HepG2 (cell line): ENCODE measurements around the gene PADI4. TPM values are rescaled to one million over a fixed set of nuclear protein-coding genes. Genes with fewer than 3 reads are reported as not detected.

ENCODE experiments used
- ARID2 ChIP-seq: sonication (generic); formaldehyde crosslinking; IDR thresholded peaks from 2 replicates; pipeline ENCODE4 v1.8.1; 2022; ENCODE audit warnings: mild to moderate bottlenecking, missing genetic modification reagents, borderline replicate concordance
- MED1 ChIP-seq: sonication (generic); formaldehyde crosslinking; IDR thresholded peaks from 2 replicates; pipeline ENCODE4 v1.4.0; 2020; ENCODE audit warnings: missing genetic modification reagents
- NONO ChIP-seq, 2 experiments: fragments of 450-650 bp in 1 of 2; sonication (generic) in 1 of 2; formaldehyde crosslinking in 1 of 2; IDR thresholded peaks in 1 of 2; conservative IDR thresholded peaks in 1 of 2; 2 replicates each; pipeline versions ENCODE4 v1.6.1 to v1.8.0; 2017 to 2022; ENCODE audit warnings: mild to moderate bottlenecking in 1 of 2, missing genetic modification reagents in 1 of 2, moderate library complexity in 1 of 2
- RORA ChIP-seq: sonication (generic); formaldehyde crosslinking; IDR thresholded peaks from 2 replicates; pipeline ENCODE4 v1.5.0; 2020; ENCODE audit warnings: mild to moderate bottlenecking, missing genetic modification reagents, moderate library complexity
- THYN1 ChIP-seq: sonication (generic); formaldehyde crosslinking; IDR thresholded peaks from 2 replicates; pipeline ENCODE4 v1.8.1; 2023; ENCODE audit warnings: low read depth, mild to moderate bottlenecking, moderate library complexity, missing genetic modification reagents, borderline replicate concordance
- ZBTB21 ChIP-seq: sonication (generic); formaldehyde crosslinking; IDR thresholded peaks from 2 replicates; pipeline ENCODE4 v1.4.0; 2020; ENCODE audit warnings: missing genetic modification reagents
- ZNF12 ChIP-seq: sonication (generic); formaldehyde crosslinking; IDR thresholded peaks from 2 replicates; pipeline ENCODE4 v1.5.0; 2020; ENCODE audit warnings: missing genetic modification reagents
- ZNF230 ChIP-seq: sonication (generic); formaldehyde crosslinking; IDR thresholded peaks from 2 replicates; pipeline ENCODE4 v1.4.0; 2020; ENCODE audit warnings: mild to moderate bottlenecking, missing genetic modification reagents
- ZNF335 ChIP-seq: sonication (generic); formaldehyde crosslinking; IDR thresholded peaks from 2 replicates; pipeline ENCODE4 v1.4.0; 2020; ENCODE audit warnings: missing genetic modification reagents
- ZNF598 ChIP-seq: sonication (generic); formaldehyde crosslinking; IDR thresholded peaks from 2 replicates; pipeline ENCODE4 v1.5.1; 2020; ENCODE audit warnings: mild to moderate bottlenecking, missing genetic modification reagents, borderline replicate concordance
- ZSCAN29 ChIP-seq: sonication (generic); formaldehyde crosslinking; conservative IDR thresholded peaks from 2 replicates; pipeline ENCODE4 v1.4.0; 2020; ENCODE audit warnings: mild to moderate bottlenecking, missing genetic modification reagents
- polyA plus RNA-seq, 8 experiments: library from polyadenylated mRNA; depleted of rRNA in 3 of 8; stranded (reverse) in 7 of 8; unstranded in 1 of 8; fragments of >200 nt; fragmentation: Illumina TruSeq in 4 of 8; extraction: Trizol in 4 of 8; gene quantifications; 2 replicates each; pipeline versions ENCODE4 v1.2.1 to v1.2.3, GENCODE V29; 2011 to 2016; ENCODE audit warnings: low read depth in 4 of 8, missing spikeins in 1 of 8, mixed read lengths in 1 of 8; ENCODE audit not compliant: insufficient read depth in 1 of 8
- total RNA-seq, 5 experiments: library from RNA; depleted of rRNA; stranded (reverse); fragments of >200 nt; fragmentation: Illumina TruSeq; extraction: Trizol; gene quantifications; 2 replicates each; pipeline ENCODE4 v1.2.3, GENCODE V29; 2016; ENCODE audit warnings: low read depth in 1 of 5
- TF ChIP-seq, protein P1 (sequence below): sonication (generic); formaldehyde crosslinking; IDR thresholded peaks from 2 replicates; pipeline ENCODE4 v1.4.0; 2020; ENCODE audit warnings: mild to moderate bottlenecking, missing genetic modification reagents
- TF ChIP-seq, protein P2 (sequence below): sonication (generic); formaldehyde crosslinking; IDR thresholded peaks from 2 replicates; pipeline ENCODE4 v1.5.0; 2020; ENCODE audit warnings: mild to moderate bottlenecking, low read depth, missing genetic modification reagents, borderline replicate concordance
- TF ChIP-seq, protein P3 (sequence below): sonication (generic); formaldehyde crosslinking; IDR thresholded peaks from 2 replicates; pipeline ENCODE4 v1.4.0; 2020; ENCODE audit warnings: missing genetic modification reagents, low read depth, mild to moderate bottlenecking, borderline replicate concordance
- TF ChIP-seq, protein P4 (sequence below): sonication (generic); formaldehyde crosslinking; IDR thresholded peaks from 2 replicates; pipeline ENCODE4 v1.5.1; 2020; ENCODE audit warnings: mild to moderate bottlenecking, missing genetic modification reagents, moderate library complexity
- TF ChIP-seq, protein P5 (sequence below): sonication (generic); formaldehyde crosslinking; IDR thresholded peaks from 2 replicates; pipeline ENCODE4 v1.5.0; 2020; ENCODE audit warnings: mild to moderate bottlenecking, missing genetic modification reagents

The PADI4 gene
- total and polyA plus RNA-seq, 2 of the 13 experiments (the other 11 are each of a cell fraction or from before 2014, with no cell fraction given): 0.04 TPM

DNA sequence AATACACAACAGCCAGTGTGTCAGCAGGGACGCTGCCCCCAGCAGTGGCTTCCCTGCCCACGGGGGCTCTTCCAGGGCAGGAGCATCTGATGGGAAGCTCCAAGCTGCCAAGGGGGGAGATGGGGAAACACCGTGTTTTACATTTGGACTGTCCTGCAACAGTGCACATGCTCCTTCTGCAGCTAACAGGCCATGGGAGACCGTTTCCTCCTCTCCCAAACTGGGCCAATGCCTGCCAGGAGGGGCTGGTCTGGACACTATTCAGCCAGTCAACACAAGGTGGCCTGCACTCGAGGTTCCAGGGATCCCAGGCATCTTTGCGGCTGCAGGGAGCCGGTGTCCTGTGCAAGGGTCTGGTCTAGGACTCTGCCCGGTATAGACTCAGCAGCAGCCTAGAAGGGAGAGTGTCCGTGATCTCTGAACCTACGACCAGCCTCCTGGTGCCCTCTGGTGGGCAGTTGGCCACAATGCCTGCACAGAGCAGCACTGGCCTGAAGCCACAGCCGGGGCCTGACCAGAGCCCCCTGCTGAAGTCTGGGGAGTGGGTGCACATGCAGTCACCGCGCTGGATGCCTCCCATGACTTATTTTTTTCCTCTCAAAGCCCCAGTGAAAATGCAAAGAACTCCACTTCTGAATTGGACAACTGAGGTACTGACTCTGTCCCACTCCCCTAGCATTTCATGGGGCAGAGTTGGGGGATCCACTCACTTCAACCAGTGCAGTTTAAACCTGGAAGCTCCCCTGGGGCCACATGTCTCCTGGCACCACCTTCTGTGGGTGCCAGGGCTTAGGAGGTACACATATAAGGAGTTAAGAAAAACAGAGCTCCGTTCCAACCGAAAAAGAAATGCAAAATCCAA is 98.1 kb downstream of the PADI4 start (continued):
- TF ChIP-seq, protein P1, sequence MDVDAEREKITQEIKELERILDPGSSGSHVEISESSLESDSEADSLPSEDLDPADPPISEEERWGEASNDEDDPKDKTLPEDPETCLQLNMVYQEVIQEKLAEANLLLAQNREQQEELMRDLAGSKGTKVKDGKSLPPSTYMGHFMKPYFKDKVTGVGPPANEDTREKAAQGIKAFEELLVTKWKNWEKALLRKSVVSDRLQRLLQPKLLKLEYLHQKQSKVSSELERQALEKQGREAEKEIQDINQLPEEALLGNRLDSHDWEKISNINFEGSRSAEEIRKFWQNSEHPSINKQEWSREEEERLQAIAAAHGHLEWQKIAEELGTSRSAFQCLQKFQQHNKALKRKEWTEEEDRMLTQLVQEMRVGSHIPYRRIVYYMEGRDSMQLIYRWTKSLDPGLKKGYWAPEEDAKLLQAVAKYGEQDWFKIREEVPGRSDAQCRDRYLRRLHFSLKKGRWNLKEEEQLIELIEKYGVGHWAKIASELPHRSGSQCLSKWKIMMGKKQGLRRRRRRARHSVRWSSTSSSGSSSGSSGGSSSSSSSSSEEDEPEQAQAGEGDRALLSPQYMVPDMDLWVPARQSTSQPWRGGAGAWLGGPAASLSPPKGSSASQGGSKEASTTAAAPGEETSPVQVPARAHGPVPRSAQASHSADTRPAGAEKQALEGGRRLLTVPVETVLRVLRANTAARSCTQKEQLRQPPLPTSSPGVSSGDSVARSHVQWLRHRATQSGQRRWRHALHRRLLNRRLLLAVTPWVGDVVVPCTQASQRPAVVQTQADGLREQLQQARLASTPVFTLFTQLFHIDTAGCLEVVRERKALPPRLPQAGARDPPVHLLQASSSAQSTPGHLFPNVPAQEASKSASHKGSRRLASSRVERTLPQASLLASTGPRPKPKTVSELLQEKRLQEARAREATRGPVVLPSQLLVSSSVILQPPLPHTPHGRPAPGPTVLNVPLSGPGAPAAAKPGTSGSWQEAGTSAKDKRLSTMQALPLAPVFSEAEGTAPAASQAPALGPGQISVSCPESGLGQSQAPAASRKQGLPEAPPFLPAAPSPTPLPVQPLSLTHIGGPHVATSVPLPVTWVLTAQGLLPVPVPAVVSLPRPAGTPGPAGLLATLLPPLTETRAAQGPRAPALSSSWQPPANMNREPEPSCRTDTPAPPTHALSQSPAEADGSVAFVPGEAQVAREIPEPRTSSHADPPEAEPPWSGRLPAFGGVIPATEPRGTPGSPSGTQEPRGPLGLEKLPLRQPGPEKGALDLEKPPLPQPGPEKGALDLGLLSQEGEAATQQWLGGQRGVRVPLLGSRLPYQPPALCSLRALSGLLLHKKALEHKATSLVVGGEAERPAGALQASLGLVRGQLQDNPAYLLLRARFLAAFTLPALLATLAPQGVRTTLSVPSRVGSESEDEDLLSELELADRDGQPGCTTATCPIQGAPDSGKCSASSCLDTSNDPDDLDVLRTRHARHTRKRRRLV: no peak
- no peak for TF ChIP-seq ARID2
- TF ChIP-seq, protein P2, sequence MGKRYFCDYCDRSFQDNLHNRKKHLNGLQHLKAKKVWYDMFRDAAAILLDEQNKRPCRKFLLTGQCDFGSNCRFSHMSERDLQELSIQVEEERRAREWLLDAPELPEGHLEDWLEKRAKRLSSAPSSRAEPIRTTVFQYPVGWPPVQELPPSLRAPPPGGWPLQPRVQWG: no peak
- TF ChIP-seq ZNF335 (CRISPR knock-in tag): no peak
- TF ChIP-seq, protein P3, sequence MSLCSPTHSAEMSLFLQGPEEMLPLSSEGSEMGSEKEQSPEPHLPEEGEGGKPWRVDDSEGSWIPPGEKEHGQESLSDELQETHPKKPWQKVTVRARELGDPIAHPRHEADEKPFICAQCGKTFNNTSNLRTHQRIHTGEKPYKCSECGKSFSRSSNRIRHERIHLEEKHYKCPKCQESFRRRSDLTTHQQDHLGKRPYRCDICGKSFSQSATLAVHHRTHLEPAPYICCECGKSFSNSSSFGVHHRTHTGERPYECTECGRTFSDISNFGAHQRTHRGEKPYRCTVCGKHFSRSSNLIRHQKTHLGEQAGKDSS (CRISPR knock-in tag): peak; percentile 42; the same call in 1 of the 2 replicates
- TF ChIP-seq MED1 (CRISPR knock-in tag): peak; percentile 31; the same call in 1 of the 2 replicates
- TF ChIP-seq NONO (IDR thresholded peaks at IDR 0.05): no peak
- peak; percentile 54; the same call in 1 of the 2 replicates for TF ChIP-seq NONO (CRISPR knock-in tag; conservative IDR thresholded peaks at IDR 0.05)
- TF ChIP-seq, protein P4, sequence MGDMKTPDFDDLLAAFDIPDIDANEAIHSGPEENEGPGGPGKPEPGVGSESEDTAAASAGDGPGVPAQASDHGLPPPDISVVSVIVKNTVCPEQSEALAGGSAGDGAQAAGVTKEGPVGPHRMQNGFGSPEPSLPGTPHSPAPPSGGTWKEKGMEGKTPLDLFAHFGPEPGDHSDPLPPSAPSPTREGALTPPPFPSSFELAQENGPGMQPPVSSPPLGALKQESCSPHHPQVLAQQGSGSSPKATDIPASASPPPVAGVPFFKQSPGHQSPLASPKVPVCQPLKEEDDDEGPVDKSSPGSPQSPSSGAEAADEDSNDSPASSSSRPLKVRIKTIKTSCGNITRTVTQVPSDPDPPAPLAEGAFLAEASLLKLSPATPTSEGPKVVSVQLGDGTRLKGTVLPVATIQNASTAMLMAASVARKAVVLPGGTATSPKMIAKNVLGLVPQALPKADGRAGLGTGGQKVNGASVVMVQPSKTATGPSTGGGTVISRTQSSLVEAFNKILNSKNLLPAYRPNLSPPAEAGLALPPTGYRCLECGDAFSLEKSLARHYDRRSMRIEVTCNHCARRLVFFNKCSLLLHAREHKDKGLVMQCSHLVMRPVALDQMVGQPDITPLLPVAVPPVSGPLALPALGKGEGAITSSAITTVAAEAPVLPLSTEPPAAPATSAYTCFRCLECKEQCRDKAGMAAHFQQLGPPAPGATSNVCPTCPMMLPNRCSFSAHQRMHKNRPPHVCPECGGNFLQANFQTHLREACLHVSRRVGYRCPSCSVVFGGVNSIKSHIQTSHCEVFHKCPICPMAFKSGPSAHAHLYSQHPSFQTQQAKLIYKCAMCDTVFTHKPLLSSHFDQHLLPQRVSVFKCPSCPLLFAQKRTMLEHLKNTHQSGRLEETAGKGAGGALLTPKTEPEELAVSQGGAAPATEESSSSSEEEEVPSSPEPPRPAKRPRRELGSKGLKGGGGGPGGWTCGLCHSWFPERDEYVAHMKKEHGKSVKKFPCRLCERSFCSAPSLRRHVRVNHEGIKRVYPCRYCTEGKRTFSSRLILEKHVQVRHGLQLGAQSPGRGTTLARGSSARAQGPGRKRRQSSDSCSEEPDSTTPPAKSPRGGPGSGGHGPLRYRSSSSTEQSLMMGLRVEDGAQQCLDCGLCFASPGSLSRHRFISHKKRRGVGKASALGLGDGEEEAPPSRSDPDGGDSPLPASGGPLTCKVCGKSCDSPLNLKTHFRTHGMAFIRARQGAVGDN (CRISPR knock-in tag): peak; percentile 72
- no peak for TF ChIP-seq RORA
- TF ChIP-seq ZNF598 (CRISPR knock-in tag): peak; percentile 59; the same call in 1 of the 2 replicates
- TF ChIP-seq ZNF12 (CRISPR knock-in tag): no peak
- TF ChIP-seq ZBTB21 (CRISPR knock-in tag): no peak
- TF ChIP-seq, protein P5, sequence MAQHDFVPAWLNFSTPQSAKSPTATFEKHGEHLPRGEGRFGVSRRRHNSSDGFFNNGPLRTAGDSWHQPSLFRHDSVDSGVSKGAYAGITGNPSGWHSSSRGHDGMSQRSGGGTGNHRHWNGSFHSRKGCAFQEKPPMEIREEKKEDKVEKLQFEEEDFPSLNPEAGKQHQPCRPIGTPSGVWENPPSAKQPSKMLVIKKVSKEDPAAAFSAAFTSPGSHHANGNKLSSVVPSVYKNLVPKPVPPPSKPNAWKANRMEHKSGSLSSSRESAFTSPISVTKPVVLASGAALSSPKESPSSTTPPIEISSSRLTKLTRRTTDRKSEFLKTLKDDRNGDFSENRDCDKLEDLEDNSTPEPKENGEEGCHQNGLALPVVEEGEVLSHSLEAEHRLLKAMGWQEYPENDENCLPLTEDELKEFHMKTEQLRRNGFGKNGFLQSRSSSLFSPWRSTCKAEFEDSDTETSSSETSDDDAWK: no peak
- TF ChIP-seq THYN1: no peak
- TF ChIP-seq ZSCAN29 (CRISPR knock-in tag): no peak
- no peak for TF ChIP-seq ZNF230
